A204.1 (cell line): Measurements from ENCODE around the gene STK24.
"Not testable (repeated sequence)": the region's sequence is repeated elsewhere in the genome, so short reads cannot be mapped to it uniquely, and the experiment has no call there.

Experiments
- FAIRE-seq: peaks from 2 replicates; lab custom pipeline; 2012; peaks lifted over from hg19 to GRCh38; lab: Jason Lieb, UNC

Gene STK24

DNA sequence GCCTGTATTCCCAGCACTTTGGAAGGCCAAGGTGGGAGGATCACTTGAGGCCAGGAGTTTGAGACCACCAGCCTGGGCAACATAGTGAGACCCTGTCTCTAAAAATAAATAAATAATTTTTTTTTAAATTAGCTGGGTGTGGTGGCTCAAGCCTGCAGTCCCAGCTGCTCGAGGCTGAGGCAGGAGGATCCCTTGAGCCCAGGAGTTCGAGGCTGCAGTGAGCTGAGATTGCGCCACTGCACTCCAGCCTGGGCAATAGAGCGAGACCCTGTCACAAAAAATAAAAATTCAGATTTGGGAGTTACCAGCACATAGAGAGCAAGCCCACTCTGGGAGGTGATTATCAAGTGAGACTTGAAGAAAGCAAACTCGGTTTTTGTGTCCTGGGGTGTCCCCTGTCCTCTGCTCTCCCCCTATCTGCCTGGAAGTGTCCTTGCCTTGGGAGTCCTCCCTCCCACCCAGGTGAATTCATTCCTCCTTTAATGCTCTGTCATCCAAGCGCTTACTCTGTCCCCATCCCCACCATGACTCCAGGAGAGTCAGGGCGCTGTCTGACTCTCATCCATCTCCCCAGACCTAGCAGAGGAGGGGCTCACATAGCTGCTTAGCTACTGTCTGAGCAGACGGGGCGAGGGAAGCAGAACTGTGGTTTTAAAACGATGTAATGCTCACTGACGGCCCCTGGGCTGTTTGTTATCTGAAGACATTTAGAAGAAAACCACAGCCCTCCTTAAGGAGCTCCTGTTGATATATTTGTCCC is 146.8 kb downstream of the STK24 start:
- FAIRE-seq: no peak

- FAIRE-seq: no peak
These were observed 147.4 kb downstream of the STK24 start for GRCh38 chr13:98429531-98429930.

DNA sequence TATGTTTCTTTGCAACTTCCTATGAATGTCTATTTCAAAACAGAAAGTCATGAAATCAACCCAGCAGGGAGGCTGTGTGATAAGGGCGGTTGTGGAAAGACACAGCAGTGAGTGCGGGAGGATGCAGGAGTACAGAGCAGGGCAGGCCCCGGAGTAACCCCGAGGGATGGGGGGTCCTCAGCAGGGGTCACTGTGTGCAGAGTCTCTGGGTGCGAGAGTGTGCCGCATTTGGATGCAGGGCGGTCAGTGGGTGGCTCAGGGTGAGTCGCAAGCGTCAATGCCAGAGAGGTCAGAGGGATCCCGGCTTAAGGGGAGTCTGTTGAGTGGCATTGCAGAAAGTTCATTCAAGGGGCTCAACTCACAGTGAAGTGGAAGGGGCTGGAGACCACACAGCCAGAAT is 147.8 kb downstream of the STK24 start:
- no peak for FAIRE-seq

DNA sequence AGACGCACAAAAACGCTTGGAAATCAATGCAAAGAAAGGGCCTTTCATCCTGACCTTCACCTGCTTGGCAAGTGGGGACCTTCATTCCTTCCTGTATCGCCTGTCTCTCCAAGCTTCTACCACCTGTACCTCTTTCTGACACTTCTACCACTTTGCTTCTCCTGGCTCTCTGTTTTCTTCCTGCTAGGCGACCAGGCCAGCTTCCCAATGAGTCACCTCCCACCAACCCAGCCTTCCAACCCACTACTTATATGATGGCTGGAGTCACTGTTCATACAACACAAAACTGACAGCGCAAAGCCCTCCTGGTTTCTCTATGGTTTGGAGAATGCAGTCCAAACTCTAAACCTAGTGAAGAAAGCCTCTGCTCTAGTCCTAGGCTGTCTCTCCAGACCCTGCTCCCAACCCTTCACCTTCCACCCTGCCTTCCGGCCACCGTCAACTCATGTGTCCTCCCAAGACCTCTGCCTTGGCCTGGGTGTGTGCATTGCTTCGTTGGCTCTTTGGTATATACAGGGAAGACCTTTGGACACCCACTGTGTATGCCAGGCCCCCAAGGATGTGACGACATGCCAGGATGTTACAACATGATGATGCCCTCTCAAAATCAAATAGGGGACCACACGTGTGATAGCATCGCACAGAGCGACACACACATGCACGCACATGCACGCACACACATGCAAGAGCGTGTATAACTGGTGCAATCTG is 148.5 kb downstream of the STK24 start:
- no peak for FAIRE-seq

DNA sequence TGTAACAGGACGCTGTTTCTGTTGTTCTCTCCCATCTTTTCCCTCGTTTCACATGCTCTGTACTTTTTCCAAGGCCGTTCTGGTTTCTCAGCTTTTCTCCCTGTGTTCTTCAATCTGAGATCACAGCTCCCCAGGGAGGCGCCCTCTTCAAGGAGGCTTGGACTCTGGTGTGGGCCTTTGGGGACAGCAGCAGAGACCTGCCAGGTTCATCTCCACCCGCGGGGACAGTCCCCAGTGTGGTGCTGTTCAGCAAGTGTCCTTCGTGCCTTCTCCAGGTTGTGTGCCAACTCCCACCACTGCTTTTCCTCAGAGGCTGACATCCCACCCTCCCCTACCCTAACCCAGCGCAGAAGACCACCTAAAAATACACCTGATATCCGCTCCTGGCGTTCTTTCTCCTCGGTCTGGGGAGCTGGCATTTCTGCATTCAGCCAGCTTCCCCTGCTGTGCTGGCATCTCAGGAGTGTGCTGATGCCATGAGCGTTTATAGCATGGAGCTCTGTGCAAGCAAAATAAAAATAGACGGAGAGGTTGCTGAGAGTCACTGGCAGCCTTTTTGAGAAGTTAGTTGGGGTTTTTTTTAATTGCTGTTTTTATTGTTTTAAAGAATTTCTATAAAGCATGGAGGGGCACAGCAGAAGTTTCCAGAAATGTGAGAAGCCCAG is 149.4 kb downstream of the STK24 start:
- no peak for FAIRE-seq

DNA sequence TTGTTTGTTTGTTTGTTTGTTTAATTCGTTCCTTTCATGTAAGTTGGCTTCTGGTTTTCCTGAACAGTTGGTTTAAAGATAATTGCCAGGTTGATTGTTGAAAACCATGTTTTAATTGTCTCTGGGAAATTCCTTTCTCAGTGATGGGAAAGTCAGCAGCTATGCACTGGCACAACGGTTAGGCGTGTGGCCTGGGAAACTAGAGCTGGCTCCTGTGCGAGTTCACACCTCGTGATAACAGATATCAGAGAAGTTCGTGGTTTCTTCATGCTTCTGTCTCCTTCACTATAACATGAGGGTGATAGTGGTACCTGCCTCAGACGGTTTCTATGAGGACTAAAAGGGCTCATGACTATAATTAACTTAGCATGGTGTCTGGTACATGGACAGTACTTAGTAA is 153.5 kb downstream of the STK24 start:
- FAIRE-seq: no peak

DNA sequence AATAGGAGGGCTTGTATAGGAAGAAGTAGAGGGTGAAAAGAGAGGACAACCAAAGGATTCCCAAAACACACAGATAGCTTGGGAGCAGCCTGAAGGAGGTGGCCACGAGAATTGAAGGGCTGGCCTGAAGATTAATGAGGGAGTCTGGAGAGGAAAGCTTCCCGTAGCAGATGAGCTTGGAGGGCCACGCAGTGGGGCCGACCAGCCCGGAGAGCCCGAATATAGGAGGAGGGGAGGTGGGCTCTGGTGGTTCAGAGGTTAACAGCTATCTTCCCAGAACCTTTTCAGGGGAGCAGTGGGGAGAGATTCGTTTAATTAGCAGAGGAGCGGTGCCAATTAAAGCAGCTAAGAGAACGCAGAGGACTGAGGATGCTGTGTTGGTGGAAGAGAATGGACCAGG is 154.9 kb downstream of the STK24 start:
- FAIRE-seq: no peak

DNA sequence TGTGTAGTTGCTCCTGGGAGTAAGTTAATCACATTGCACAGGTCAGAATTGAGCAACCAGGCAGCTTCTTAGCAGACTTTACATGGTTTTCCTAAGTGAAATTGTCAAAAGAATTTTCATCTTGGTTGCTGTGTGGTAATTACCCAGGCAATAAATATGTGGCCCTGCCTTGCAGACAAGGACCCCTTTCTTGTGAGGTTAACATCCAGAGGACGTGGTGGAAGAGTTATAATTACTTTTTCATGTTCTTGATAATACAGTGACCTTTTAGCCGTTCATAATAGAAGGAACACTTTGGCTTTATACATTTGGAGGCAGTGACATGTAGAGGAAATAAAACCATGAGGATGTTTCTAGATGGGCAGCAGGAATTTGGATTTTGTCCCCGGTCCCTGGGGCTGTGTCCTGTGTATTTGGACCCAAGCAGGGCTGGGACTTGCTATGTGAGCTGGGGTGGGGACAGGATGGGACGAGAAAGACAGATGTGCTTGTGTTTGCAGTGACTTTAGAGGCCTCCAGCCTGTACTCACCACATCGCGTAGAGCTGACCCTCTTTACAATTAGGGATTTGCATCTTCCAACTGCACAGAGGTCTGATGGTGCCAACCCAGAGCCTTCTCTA is 156.2 kb downstream of the STK24 start:
- FAIRE-seq: no peak

DNA sequence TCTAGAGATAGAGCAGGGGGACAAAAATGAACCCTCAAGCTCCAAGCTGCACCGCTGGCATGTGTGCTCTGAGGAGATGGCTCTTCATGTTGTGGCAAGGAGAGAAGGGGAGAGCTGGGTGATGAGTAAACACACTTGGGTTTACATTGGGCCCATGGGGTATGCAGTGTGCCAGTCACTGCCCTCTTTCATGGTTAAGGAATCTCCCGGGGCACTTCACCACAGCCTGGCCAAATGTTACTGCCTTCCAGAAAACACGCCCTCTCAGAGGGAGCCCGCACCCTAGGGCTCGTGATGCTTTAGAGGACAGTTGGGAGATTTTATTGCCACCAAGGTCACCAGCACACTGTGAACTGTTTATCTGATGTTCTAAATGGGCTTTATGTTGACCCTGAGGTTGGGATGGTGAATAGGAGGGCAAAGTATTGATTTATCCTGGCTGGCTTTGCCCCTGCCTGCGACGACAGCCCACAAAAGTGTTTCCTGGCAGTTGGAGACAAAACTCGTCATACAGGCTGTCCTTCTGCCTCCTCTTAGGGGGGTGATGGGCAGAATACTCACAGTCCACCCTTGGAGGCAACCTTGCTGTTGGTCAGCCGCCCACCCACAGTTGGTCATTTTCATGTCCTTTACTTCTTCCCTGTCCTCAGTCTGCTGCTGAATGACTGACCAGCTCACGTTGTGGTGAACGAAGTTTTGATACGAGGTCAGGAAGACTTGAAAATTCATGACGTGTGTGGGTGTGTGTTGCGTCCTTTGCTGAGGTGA is 156.9 kb downstream of the STK24 start:
- FAIRE-seq: no peak

GRCh38 chr13:98416408-98416807 is 160.5 kb downstream of the STK24 start:
- FAIRE-seq: no peak

DNA sequence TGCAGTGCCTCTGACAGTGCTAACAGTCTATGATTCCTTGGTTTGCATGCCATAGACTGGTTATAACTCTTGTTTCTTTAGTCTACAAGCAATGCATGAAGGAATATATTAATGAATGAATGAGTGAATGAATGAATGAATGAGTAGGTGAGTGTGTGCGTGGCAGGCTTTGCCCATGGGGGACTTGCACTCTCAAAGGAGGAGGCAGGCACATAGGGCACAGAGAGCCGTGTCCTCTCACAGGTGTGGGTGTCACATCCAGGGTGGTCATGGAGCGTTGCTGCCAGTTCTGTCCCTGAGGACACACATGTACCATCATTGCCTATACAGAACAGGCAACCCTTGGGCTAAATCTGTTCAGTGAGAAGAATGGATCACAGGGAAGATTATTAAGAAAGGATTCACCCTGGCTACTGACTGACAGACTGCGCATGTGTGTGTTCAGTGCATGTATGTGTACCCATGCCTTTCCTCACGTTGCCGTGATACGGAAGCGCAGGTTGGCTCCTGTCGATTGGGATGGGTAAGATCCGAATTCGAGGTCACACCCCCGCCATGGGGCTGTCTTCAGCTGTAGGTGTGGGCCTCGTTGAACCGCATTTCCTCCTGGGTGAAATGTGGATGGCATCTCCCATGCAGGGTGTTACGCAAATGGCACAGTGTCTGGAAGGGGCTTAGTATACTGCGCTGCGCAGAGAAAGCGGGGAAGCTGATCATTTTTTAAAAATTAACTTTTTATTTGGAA is 161.4 kb downstream of the STK24 start:
- FAIRE-seq: no peak

DNA sequence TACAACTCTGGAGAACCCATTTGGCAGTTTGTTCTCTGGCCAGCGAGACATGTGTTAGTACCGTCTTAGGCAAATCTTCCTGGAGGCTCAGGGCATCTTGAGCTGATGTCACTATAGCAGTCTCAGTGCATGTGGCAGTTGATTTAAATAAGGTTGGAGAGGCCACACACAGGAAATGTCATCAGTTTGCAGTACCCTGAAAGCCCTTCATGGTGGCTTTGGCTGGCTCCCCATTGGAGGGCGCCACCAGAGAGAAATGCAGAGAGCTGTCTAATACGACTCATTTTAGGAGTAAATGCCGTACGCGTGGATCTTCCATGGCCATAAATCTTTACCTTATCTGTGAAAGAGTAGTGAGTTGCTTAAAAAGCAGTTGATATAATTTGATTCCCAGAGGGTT is 163.1 kb downstream of the STK24 start:
- no peak for FAIRE-seq

DNA sequence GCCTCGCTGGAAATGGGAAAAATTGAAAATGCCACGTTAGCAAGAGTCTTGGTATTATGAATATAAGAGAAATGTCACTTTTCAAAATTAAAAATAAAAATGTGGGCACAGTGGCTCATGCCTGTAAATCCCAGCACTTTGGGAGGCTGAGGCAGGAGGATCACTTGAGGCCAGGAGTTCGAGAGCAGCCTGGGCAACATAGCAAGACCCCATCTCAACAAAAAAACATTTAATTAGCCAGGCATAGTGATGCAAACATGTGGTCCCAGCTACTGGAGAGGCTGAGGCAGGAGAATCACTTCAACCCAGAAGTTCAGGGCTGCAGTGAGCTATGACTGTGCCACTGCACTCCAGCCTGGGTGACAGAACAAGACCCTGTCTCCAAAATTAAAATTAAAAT is 163.6 kb downstream of the STK24 start:
- FAIRE-seq: not testable (repeated sequence)

DNA sequence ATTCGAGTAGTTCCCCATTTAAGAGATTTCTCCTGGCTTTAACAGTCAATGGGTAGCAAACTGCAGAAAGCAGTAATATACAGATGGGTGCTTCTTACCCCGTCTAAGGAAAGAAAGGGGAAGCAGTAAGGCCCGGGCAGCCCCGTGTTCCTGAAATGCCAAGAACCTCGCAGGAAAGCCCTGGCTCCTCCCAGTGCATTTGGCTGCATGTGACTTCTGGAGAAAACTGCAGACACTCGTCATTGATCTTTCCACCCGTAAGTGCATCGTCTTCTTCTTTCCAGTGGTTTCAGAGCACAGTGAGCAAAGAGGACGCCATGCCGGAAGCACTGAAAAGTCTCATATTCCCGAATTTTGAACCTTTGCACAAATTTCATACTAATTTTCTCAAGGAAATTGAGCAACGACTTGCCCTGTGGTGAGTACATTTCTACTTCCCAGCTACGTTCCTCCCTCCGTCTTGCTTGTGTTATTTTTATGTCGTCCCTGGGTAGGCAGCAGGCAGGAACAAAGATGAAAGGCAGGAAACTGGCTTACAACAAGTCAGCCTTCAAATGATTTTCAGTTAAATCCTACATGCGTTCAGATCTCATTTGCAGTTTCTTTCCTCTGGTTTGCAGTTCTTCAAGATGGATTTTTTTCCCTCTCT is 165.2 kb downstream of the STK24 start:
- no peak for FAIRE-seq

DNA sequence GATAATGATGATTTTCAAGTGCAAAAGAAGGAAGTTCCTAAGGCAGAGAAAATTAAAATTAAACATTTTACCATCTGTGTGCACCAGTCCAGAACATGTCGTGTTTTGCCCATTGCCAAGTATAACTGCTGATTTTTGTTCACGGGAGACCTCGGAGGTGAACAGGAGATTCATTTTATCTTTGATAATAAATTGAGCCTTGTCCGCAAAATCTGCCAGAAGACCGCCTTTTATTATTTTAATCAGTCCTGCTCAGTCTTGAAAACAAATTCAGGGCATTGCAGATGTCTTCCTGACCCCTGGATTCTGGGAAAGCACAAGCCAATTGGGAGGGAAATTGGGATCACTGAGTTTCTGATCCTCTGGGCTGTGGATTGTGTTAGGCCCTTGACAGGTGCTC is 165.9 kb downstream of the STK24 start:
- no peak for FAIRE-seq

DNA sequence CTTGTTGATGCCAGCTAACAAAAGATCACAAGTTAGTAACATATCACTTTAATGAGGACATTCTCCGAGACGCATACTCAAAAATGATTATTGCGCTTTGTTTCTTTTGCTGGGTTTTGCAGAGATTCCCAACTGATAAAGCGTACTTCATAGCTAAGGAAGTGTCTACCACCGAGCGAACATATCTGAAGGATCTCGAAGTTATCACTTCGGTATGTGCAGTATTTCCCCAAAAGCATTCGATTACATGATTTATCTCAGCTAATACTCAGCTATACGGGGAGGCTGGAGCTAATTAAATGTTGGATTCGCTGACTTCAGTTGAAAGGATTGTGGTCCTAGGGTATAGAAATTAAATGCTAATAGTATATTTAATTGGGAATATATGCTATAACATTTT is 166.3 kb downstream of the STK24 start:
- no peak for FAIRE-seq

DNA sequence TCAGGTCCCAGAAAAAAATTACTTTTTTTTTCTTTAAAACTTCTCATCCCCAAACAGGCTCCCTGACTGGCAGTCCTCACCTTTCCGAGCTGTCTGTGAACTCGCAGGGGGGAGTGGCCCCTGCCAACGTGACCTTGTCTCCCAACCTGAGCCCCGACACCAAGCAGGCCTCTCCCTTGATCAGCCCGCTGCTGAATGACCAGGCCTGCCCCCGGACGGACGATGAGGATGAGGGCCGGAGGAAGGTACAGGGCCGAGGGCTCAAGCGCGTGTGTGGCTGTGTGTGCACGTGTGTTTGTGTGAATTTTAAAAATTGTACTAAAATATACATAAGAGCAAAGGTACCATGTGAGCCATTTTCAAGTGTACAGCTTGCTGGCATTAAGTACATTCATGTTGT is 167.6 kb downstream of the STK24 start:
- no peak for FAIRE-seq

GRCh38 chr13:98407575-98407974 is 169.3 kb downstream of the STK24 start:
- FAIRE-seq: no peak

- FAIRE-seq: no peak
These were observed 169.9 kb downstream of the STK24 start for GRCh38 chr13:98406971-98407370.

DNA sequence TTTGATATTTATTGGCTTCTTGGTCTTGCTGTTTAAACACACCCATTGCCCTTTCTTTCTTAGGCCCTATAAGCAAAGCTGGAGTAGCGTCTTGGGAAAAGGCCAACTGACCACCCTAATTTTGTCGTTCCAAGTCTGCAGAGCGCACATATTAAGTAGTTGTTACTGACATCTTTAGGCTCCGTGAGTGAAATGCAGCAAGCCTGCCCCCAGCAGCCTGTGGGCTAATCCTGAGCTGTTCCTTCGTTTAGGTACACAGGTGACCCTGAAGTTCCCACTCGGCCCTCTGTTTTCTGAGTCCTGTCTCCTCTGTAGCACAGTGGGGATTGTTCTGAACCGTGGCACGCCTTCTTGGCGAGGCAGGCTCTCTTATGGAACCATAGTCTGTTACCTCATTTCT is 170.5 kb downstream of the STK24 start:
- no peak for FAIRE-seq
